ENCODE results near the gene ZNF486.
"Not testable (repeated sequence)": the region's sequence is repeated elsewhere in the genome, so short reads cannot be mapped to it uniquely, and the experiment has no call there.

Gene ZNF486

GRCh38 chr19:20247016-20247683, 80.1 kb downstream of the ZNF486 start:
- Mint-ChIP-seq H3K4me1 (peaks cover 4 to 11% of the 10 kb centered on the region in 2 donors), H3K36me3 (no peaks in the 10 kb centered on the region), H3K9me3 (no peaks in the 10 kb centered on the region), H3K4me3 (no peak overlapping the region), H3K27me3 (no peaks in the 10 kb centered on the region), H3K27ac (no peak overlapping the region)
- DNase-seq = peak; percentile 28
- ATAC-seq (replicated peaks) = peak; percentile 71 to 82

GRCh38 chr19:20248258-20248657, 81.2 kb downstream of the ZNF486 start:
- peaks cover 4 to 13% of the 10 kb centered on the region in 2 donors for H3K4me1 Mint-ChIP-seq
- H3K27me3 Mint-ChIP-seq; ATAC-seq (replicated peaks): not testable (repeated sequence)

More at GRCh38 chr19:20248258-20248657, 81.2 kb downstream of the ZNF486 start:
- H3K9me3 Mint-ChIP-seq, H3K27ac Mint-ChIP-seq, DNase-seq, H3K36me3 Mint-ChIP-seq, H3K4me3 Mint-ChIP-seq: not testable (repeated sequence)

Data from stimulated activated naive B cell treated with anti-CD40 and anti-IgM and Interleukin-4, amounts not matched to agents 10 μg/mL and 1 μg/mL and 100 μg/mL, for 72 hours (primary cell).